Nephron (organoid): ENCODE results near the gene NFASC.

ENCODE experiments used
- H3K27ac Mint-ChIP-seq, 3 experiments: 2 replicates each; pipeline ENCODE4 v1.8.0; 2020; ENCODE audit warnings: mixed read lengths in 3 of 3, mild to moderate bottlenecking in 2 of 3, moderate library complexity in 1 of 3
- H3K27me3 Mint-ChIP-seq: 2 replicates; pipeline ENCODE4 v1.8.0; 2021; ENCODE audit warnings: low read depth, mild to moderate bottlenecking, moderate library complexity, mixed read lengths
- H3K36me3 Mint-ChIP-seq: 2 replicates; pipeline ENCODE4 v1.8.0; 2020; ENCODE audit warnings: low read depth, mixed read lengths
- H3K4me1 Mint-ChIP-seq: 2 replicates; pipeline ENCODE4 v1.8.0; 2020; ENCODE audit warnings: mixed read lengths
- H3K4me3 Mint-ChIP-seq, 3 experiments: 2 replicates each; pipeline ENCODE4 v1.8.0; 2020; ENCODE audit warnings: mild to moderate bottlenecking in 3 of 3, mixed read lengths in 3 of 3, moderate library complexity in 2 of 3
- H3K9me3 Mint-ChIP-seq: 2 replicates; pipeline ENCODE4 v1.8.0; 2020; ENCODE audit warnings: mixed read lengths
- TF ChIP-seq, protein P1 (sequence below), 3 experiments: fragments of 200-600 bp; sonication (generic); IDR thresholded peaks; one replicate each; pipeline ENCODE4 v1.5.0; 2021; ENCODE audit warnings: antibody characterized with exemption in 3 of 3; ENCODE audit not compliant: unreplicated experiment in 3 of 3

Gene NFASC

DNA sequence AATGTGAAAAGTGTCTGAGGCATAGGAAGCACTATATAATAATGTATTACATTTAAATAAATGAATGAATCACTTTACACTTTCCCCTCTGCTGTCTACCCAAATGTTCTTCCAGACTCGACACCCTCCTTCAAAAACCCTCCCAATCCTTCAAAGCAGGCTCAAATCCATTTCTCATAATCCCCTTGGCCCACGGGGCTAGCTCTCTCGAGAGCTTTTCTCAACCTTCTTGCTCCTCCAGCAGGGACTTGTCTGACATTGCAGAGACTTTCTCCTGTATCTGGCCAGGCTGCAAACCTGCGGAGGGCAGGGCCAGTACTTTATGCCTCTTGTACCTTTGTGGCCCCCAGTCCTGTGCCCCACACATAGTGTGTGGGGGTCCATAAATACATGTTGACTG, 158.3 kb downstream of the NFASC start:
- Mint-ChIP-seq H3K4me1 (peaks cover 27% of the 10 kb centered on the region), H3K4me3 (no peak overlapping the region), H3K27ac (no peak overlapping the region), H3K36me3 (no peaks in the 10 kb centered on the region), H3K9me3 (no peaks in the 10 kb centered on the region), H3K27me3 (peaks cover 48% of the 10 kb centered on the region)
- TF ChIP-seq, protein P1, sequence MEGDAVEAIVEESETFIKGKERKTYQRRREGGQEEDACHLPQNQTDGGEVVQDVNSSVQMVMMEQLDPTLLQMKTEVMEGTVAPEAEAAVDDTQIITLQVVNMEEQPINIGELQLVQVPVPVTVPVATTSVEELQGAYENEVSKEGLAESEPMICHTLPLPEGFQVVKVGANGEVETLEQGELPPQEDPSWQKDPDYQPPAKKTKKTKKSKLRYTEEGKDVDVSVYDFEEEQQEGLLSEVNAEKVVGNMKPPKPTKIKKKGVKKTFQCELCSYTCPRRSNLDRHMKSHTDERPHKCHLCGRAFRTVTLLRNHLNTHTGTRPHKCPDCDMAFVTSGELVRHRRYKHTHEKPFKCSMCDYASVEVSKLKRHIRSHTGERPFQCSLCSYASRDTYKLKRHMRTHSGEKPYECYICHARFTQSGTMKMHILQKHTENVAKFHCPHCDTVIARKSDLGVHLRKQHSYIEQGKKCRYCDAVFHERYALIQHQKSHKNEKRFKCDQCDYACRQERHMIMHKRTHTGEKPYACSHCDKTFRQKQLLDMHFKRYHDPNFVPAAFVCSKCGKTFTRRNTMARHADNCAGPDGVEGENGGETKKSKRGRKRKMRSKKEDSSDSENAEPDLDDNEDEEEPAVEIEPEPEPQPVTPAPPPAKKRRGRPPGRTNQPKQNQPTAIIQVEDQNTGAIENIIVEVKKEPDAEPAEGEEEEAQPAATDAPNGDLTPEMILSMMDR (IDR thresholded peaks at IDR 0.05; ENCODE audit: unreplicated experiment in 3 of 3), result no peak

DNA sequence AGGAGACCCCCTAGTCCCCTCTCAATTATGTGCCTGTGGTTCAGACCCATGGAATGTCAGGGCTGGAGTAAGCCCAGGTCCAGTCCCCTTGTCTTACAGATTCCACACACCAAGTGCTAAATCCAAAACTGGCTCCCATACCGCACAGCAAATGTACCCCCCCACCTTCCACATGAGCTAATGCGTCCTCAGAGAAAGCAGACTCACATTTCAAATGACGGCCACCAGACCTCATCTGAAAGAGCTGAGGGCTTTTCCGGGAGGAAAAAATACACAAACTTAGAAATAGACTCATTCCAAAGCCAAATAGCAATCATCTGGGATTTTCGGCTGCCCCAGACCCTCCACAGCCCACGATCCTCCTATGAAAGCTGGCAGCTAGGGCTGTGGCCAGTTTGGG, 159.6 kb downstream of the NFASC start:
- TF ChIP-seq, protein P1 (IDR thresholded peaks at IDR 0.05; ENCODE audit: unreplicated experiment in 3 of 3), result no peak
- Mint-ChIP-seq H3K27ac (peak overlapping the region in 1 of 3 experiments; percentile 33), H3K4me1 (peaks cover 27% of the 10 kb centered on the region), H3K9me3 (no peaks in the 10 kb centered on the region), H3K36me3 (no peaks in the 10 kb centered on the region), H3K4me3 (no peak overlapping the region), H3K27me3 (peaks cover 46% of the 10 kb centered on the region)

DNA sequence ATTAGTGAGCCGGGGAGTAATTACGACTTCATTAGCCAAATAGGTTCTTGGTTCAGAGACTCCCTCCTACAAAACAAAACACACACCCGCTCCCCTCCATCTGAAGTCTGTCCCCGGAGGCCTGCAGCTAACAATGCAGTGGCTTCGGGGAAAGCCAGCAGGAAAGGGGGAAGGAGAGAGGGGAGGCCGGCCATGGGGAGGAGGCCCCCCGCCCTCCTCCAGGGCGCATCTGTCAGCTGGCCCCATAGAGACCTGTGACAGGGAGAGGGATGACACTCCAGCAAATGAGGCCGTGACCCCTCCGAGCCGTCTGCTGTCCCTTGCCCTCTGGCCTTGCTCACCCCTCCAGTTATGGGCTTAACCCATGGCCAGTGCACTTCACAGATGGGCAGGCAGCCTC, 160.2 kb downstream of the NFASC start:
- Mint-ChIP-seq H3K4me1 (peaks cover 27% of the 10 kb centered on the region), H3K36me3 (no peaks in the 10 kb centered on the region), H3K27ac (peak overlapping the region in 1 of 3 experiments; percentile 33), H3K9me3 (no peaks in the 10 kb centered on the region), H3K4me3 (no peak overlapping the region), H3K27me3 (peaks cover 45% of the 10 kb centered on the region)
- TF ChIP-seq, protein P1 (IDR thresholded peaks at IDR 0.05; ENCODE audit: unreplicated experiment in 3 of 3), result no peak

DNA sequence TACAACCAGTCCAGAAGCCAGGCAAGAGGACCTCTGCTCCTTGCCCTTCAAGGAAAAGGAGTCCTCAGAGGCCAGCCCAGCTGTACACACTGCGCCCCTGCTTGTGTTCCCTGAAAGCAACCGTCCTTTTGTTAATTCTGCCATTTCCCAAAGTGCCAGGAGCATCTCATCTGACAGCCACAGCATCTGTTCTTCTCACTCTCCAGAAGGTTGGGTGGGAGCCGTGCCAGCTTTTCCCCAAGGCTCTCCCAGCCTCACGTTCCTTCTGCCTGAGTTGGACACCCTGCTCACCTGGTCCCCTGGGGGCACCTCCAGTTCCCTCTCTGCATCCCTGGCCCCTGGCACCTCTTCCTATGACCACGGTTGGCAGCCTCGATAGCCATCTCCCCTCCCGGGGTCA, 161.8 kb downstream of the NFASC start:
- TF ChIP-seq, protein P1 (IDR thresholded peaks at IDR 0.05; ENCODE audit: unreplicated experiment in 3 of 3), result no peak

DNA sequence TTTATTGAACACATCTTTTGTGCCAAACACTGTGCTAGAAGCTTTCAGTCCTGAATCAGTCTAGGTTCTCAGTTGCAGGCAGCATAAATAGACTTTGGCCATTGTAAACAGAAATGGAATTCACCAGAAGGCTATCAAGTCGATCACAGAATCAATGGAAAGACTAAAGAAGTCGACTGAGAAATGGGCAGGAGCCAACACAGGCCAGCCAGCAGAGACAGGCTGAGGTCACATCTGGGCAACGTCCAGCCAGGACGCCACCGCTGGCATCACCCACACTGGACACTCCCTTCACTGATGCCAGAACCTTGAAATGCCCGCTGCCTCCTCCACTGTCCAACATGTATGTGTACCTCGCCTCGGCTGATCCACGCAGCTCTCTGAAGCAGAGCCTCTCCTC, 166.9 kb downstream of the NFASC start:
- no peaks in the 10 kb centered on the region for H3K9me3 Mint-ChIP-seq
- TF ChIP-seq, protein P1 (IDR thresholded peaks at IDR 0.05; ENCODE audit: unreplicated experiment in 3 of 3), result no peak
- H3K36me3 Mint-ChIP-seq, result no peaks in the 10 kb centered on the region
- peaks cover 35% of the 10 kb centered on the region for H3K4me1 Mint-ChIP-seq
- peaks cover 58% of the 10 kb centered on the region for H3K27me3 Mint-ChIP-seq
- H3K4me3 Mint-ChIP-seq, result no peak overlapping the region
- H3K27ac Mint-ChIP-seq, result no peak overlapping the region

More for the DNA sequence above, 161.8 kb downstream of the NFASC start:
- H3K27me3 Mint-ChIP-seq, result peaks cover 41% of the 10 kb centered on the region
- H3K4me1 Mint-ChIP-seq, result peaks cover 27% of the 10 kb centered on the region
- no peak overlapping the region for H3K27ac Mint-ChIP-seq
- H3K4me3 Mint-ChIP-seq, result no peak overlapping the region
- H3K9me3 Mint-ChIP-seq, result no peaks in the 10 kb centered on the region
- H3K36me3 Mint-ChIP-seq, result no peaks in the 10 kb centered on the region

DNA sequence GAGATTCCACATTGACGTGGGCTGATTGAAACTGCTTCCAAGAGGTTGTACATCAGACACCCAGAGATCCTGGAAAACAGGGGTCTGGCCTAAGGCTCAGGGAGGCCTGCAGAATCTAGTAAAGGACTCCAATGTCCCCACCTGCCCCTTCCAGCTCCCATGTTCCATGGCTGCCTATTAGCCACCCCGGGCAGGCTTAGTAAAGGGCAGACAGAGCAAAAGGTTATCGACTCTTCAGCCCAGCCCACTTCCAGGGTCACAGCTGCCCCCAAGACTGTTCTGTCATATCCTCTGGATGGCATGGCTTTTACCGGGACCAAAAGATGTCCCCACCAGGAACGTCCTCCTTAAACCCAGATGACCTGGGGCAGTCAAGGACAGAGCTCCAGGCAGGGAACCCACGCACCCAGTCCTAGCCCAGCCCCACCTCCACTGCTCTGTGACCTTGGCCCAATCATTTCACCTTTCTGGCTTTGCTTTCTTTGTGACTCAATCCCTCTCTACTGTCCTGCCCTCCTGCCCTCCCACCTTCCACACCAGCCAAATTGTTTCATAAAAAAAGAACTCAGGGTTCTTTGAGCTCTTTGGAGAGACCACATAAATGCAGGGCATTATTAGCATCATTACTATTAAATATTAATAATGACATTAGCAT, 167.6 kb downstream of the NFASC start:
- H3K27ac Mint-ChIP-seq, result no peak overlapping the region
- no peaks in the 10 kb centered on the region for H3K36me3 Mint-ChIP-seq
- TF ChIP-seq, protein P1 (IDR thresholded peaks at IDR 0.05; ENCODE audit: unreplicated experiment in 3 of 3), result no peak
- no peaks in the 10 kb centered on the region for H3K9me3 Mint-ChIP-seq
- H3K4me1 Mint-ChIP-seq, result peaks cover 29% of the 10 kb centered on the region
- H3K27me3 Mint-ChIP-seq, result peaks cover 57% of the 10 kb centered on the region
- H3K4me3 Mint-ChIP-seq, result no peak overlapping the region
